Skeletal muscle cell (primary cell): ENCODE measurements around the gene PHOX2B.
"Not testable (repeated sequence)": the region's sequence is repeated elsewhere in the genome, so short reads cannot be mapped to it uniquely, and the experiment has no call there.

Experiments used
- DNase-seq: peaks from one replicate; pipeline ENCODE4 v3.0.0-alpha.2; 2010; ENCODE audit warnings: low read depth
- H3K4me3 ChIP-seq: 2 replicates; pipeline ENCODE4 v1.5.1; 2011; ENCODE audit warnings: low read depth, mild to moderate bottlenecking, control low read depth, low read length, moderate library complexity

The PHOX2B gene

DNA sequence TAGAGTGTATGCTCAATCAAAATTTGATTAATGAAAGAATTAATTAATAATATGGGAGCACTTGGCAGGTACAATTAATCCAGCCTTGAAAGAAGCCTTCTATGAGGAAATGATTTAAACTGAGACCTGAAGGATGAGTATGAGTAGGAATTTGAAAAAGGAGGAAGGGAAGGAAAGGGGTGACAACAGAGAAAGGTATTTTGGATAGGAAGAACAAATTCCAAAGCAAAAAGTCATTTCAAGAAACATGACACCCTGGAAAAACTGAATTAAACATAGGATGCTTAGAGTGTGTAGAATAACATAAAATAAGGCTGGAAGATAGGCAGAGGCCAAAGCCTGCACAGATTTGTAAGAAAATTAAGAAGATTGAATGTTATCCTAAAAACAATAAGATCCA lies 29.6 kb downstream of the PHOX2B start:
- DNase-seq: no peak
- no peak overlapping the region for H3K4me3 ChIP-seq

- no peak for DNase-seq
- no peak overlapping the region for H3K4me3 ChIP-seq
Measured at GRCh38 chr4:41715155-41715554, 33.4 kb downstream of the PHOX2B start.

- DNase-seq: no peak
Measured at GRCh38 chr4:41714364-41715000, 34.0 kb downstream of the PHOX2B start.

GRCh38 chr4:41713768-41714167 lies 34.8 kb downstream of the PHOX2B start:
- no peak overlapping the region for H3K4me3 ChIP-seq
- no peak for DNase-seq

More at GRCh38 chr4:41714364-41715000, 34.0 kb downstream of the PHOX2B start:
- H3K4me3 ChIP-seq: no peak overlapping the region

GRCh38 chr4:41712425-41712824 lies 36.1 kb downstream of the PHOX2B start:
- DNase-seq: no peak
- H3K4me3 ChIP-seq: no peak overlapping the region

- not testable (repeated sequence) for DNase-seq, H3K4me3 ChIP-seq
Measured at GRCh38 chr4:41711654-41712053, 36.9 kb downstream of the PHOX2B start.

- DNase-seq: peak; percentile 95
- no peak overlapping the region for H3K4me3 ChIP-seq
Measured at GRCh38 chr4:41709844-41710481, 38.6 kb downstream of the PHOX2B start.

- no peak overlapping the region for H3K4me3 ChIP-seq
- DNase-seq: no peak
Measured at GRCh38 chr4:41703785-41704184, 44.7 kb downstream of the PHOX2B start.

GRCh38 chr4:41702770-41703169 lies 45.8 kb downstream of the PHOX2B start:
- H3K4me3 ChIP-seq: no peak overlapping the region
- DNase-seq: no peak

DNA sequence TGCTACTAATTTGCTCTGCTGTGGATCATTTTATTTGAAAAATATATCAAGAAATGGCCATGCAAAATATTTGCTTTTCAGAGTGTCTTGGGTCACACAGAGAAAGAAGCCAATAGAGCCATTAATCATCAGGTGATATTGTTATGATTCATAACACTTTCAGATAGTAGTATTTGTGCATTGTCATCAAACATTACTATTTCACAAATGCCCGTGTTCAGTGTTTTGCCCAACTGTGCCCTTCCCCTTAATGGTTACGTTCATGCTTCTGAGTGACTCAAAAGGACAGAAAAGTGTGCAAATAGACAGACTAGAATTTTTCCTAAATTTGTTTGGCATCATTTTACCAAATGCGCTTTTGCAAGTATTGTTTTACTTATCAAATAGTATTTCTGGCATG lies 46.5 kb downstream of the PHOX2B start:
- no peak for DNase-seq
- H3K4me3 ChIP-seq: no peak overlapping the region

GRCh38 chr4:41696763-41697162 lies 51.8 kb downstream of the PHOX2B start:
- no peak for DNase-seq
- no peak overlapping the region for H3K4me3 ChIP-seq

DNA sequence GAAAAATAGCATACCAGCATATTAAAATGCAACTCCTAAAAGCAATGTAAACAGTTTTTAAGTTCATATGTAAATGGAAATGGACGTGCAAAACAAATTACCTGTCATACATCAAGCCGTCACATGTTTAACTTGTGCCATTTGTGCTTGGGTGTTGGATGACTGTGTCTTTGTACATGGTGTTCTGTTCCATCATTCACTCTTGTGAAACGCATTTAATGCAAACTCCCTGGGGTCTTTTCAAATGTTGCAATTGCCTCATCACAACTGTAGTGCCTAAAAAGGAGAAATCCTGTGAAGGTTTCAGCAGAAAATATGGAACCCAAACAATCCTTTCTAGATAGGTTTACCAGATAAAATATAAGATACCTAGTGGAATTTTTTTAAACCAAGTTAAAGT lies 52.4 kb downstream of the PHOX2B start:
- H3K4me3 ChIP-seq: no peak overlapping the region
- peak; percentile 60 for DNase-seq
